Naive thymus-derived CD4-positive, alpha-beta T cell (primary cell): ENCODE data around the gene CLEC12A. TPM values are rescaled to one million over a fixed set of nuclear protein-coding genes. Genes with fewer than 3 reads are reported as not detected.
"Not testable (repeated sequence)": the region's sequence is repeated elsewhere in the genome, so short reads cannot be mapped to it uniquely, and the experiment has no call there.

ENCODE experiments used
- ATAC-seq: fragments of 150-1000 bp; cut with Tn5 transposase; 2 replicates; pipeline ENCODE4 v1.10.0; 2021; ENCODE audit warnings: mild to moderate bottlenecking, moderate library complexity
- CTCF ChIA-PET: fragments of 350-600 bp; sonication (Branson Sonifier 250); formaldehyde crosslinking; loops from one replicate; lab custom pipeline; 2021; ENCODE audit warnings: antibody characterized with exemption; lab: Charles Lee
- POLR2A ChIA-PET: fragments of 350-600 bp; sonication (Branson Sonifier 250); formaldehyde crosslinking; loops from one replicate; lab custom pipeline; 2021; ENCODE audit warnings: antibody characterized with exemption, inconsistent platforms; lab: Charles Lee
- DNase-seq, 9 donors: peaks; one replicate each; pipeline versions ENCODE4 v3.0.0 to v3.0.0-alpha.2; 2020 to 2022; ENCODE audit warnings: mixed read lengths in 1 of 9
- H3K27ac ChIP-seq: one replicate; pipeline ENCODE4 v1.7.0; 2013; ENCODE audit warnings: mild to moderate bottlenecking, low read depth, low read length, moderate library complexity
- H3K27me3 ChIP-seq, 2 donors: one replicate each; pipeline ENCODE4 v1.7.0; 2013; ENCODE audit warnings: low read length in 2 of 2, mild to moderate bottlenecking in 2 of 2, moderate library complexity in 2 of 2; ENCODE audit not compliant: control insufficient read depth in 2 of 2, insufficient read depth in 2 of 2
- H3K36me3 ChIP-seq, 3 experiments: 1 replicate in 2 of 3; 2 replicates in 1 of 3; pipeline ENCODE4 v1.7.0; 2013; ENCODE audit warnings: low read length in 3 of 3, mild to moderate bottlenecking in 3 of 3, moderate library complexity in 1 of 3; ENCODE audit not compliant: insufficient read depth in 3 of 3, control insufficient read depth in 2 of 3
- H3K4me1 ChIP-seq, 2 donors: one replicate each; pipeline ENCODE4 v1.7.0; 2013; ENCODE audit warnings: low read length in 2 of 2, mild to moderate bottlenecking in 2 of 2, moderate library complexity in 1 of 2; ENCODE audit not compliant: control insufficient read depth in 2 of 2, insufficient read depth in 2 of 2
- H3K4me3 ChIP-seq: 2 replicates; pipeline ENCODE4 v1.7.0; 2013; ENCODE audit warnings: mild to moderate bottlenecking, low read length
- H3K9me3 ChIP-seq, 3 experiments: 1 replicate in 2 of 3; 2 replicates in 1 of 3; pipeline ENCODE4 v1.7.0; 2013; ENCODE audit warnings: low read length in 3 of 3; ENCODE audit not compliant: control insufficient read depth in 2 of 3
- H3K27ac Mint-ChIP-seq, 9 donors: one replicate each; pipeline ENCODE4 v1.8.0; 2020 to 2022; ENCODE audit warnings: mixed read lengths in 9 of 9, mild to moderate bottlenecking in 8 of 9, moderate library complexity in 5 of 9, inconsistent platforms in 2 of 9
- H3K27me3 Mint-ChIP-seq, 5 donors: one replicate each; pipeline ENCODE4 v1.8.0; 2021 to 2022; ENCODE audit warnings: mixed read lengths in 5 of 5, mild to moderate bottlenecking in 1 of 5
- H3K36me3 Mint-ChIP-seq, 5 donors: one replicate each; pipeline ENCODE4 v1.8.0; 2020 to 2022; ENCODE audit warnings: mixed read lengths in 5 of 5, mild to moderate bottlenecking in 3 of 5, inconsistent platforms in 1 of 5
- H3K4me1 Mint-ChIP-seq, 7 donors: one replicate each; pipeline ENCODE4 v1.8.0; 2020 to 2022; ENCODE audit warnings: mixed read lengths in 7 of 7, mild to moderate bottlenecking in 3 of 7, inconsistent platforms in 1 of 7
- H3K4me3 Mint-ChIP-seq, 10 donors: one replicate each; pipeline ENCODE4 v1.8.0; 2020 to 2022; ENCODE audit warnings: mild to moderate bottlenecking in 10 of 10, mixed read lengths in 10 of 10, moderate library complexity in 6 of 10, inconsistent platforms in 2 of 10
- H3K9me3 Mint-ChIP-seq, 11 donors: one replicate each; pipeline ENCODE4 v1.8.0; 2020 to 2022; ENCODE audit warnings: mixed read lengths in 11 of 11, mild to moderate bottlenecking in 4 of 11, inconsistent platforms in 1 of 11, moderate library complexity in 1 of 11
- intact Hi-C, 2 donors: fragments of 100-400 bp; cut with micrococcal nuclease; formaldehyde crosslinking; loops; one replicate each; pipeline ENCODE4 v1.15.1; 2023
- polyA plus RNA-seq, 2 donors: library from polyadenylated mRNA; unstranded; fragments of 300-500 nt; fragmentation: Illumina TruSeq; gene quantifications; one replicate each; pipeline ENCODE4 v1.2.3, GENCODE V29; 2021
- total RNA-seq, 6 experiments: library from RNA in 5 of 6; stranded (reverse) in 5 of 6; gene quantifications; 1 replicate in 5 of 6; 2 replicates in 1 of 6; pipeline ENCODE4 v1.2.3 and lab custom pipeline; 2021 to 2026

Gene CLEC12A
- total and polyA plus RNA-seq, 7 experiments from 2014 or later = 0.31 to 47.8 (median 3.7) TPM; not detected in 3

DNA sequence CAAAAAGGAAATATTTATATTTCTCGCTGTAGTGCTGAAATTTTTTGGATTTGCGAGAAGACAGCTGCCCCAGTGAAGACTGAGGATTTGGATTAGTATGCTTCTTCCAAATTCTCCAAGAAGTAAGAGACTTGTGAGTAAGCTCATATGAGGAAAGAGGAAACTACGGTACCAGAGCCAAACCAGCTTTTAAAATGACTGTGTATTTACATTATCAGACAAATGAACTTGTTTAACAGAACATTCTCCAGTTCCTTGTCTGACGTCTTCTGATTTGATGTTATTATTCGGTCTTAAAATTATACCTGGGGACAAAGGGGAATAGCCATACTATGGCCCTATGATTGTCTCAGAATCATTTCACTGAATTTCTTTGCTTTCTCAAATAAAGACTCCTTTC lies 47.2 kb downstream of the CLEC12A start:
- POLR2A ChIA-PET = no interaction called here

DNA sequence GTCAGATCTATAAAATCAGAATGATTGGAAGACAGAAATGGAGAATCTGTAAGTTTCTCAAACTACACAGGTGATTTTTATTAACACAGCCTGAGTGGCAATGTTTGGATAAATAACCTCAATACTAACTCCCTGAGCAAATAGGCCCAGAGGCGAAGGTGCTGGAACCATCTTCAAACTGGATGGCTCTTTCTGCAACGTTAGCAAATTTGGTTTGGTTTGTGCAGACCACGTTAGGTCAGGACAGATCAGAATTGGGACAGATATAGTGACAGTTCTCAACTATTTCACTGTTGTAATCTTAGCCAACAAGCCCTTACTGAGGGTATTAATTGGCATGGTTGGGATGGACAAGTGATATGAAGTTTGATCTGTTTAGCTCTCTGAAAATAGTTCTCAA lies 50.1 kb downstream of the CLEC12A start:
- Histone ChIP-seq H3K27ac (no peak overlapping the region), H3K27me3 (no peaks in the 10 kb centered on the region), H3K9me3 (no peaks in the 10 kb centered on the region), H3K36me3 (no peaks in the 10 kb centered on the region), H3K4me3 (no peak overlapping the region), H3K4me1 (no peaks in the 10 kb centered on the region)
- Mint-ChIP-seq H3K36me3 (no peaks in the 10 kb centered on the region), H3K27me3 (peaks cover 0 to 16% (median 0%) of the 10 kb centered on the region in 5 donors), H3K27ac (no peak overlapping the region), H3K4me3 (no peak overlapping the region), H3K4me1 (no peaks in the 10 kb centered on the region), H3K9me3 (no peaks in the 10 kb centered on the region)
- CTCF ChIA-PET = no interaction called here
- ATAC-seq (no peak), DNase-seq (no peak)
- POLR2A ChIA-PET = interaction anchor here (0.7 kb wide), 1 partner anchor 37 kb away, joined by 3 read pairs; no protein-coding TSS in a partner anchor
- intact Hi-C loops = no loop called here

More for the DNA sequence above, 47.2 kb downstream of the CLEC12A start:
- no peaks in the 10 kb centered on the region for H3K27me3 ChIP-seq
- H3K9me3 Mint-ChIP-seq = no peaks in the 10 kb centered on the region
- H3K27me3 Mint-ChIP-seq = peaks cover 0 to 31% (median 8%) of the 10 kb centered on the region in 5 donors
- CTCF ChIA-PET = no interaction called here
- H3K36me3 ChIP-seq = no peaks in the 10 kb centered on the region
- ATAC-seq = no peak
- H3K36me3 Mint-ChIP-seq = no peaks in the 10 kb centered on the region
- no peaks in the 10 kb centered on the region for H3K4me1 ChIP-seq
- no peak overlapping the region for H3K4me3 Mint-ChIP-seq
- H3K4me3 ChIP-seq = no peak overlapping the region
- no peaks in the 10 kb centered on the region for H3K4me1 Mint-ChIP-seq
- no peak overlapping the region for H3K27ac ChIP-seq
- intact Hi-C loops = no loop called here
- no peak overlapping the region for H3K27ac Mint-ChIP-seq
- H3K9me3 ChIP-seq = no peaks in the 10 kb centered on the region
- DNase-seq = no peak

DNA sequence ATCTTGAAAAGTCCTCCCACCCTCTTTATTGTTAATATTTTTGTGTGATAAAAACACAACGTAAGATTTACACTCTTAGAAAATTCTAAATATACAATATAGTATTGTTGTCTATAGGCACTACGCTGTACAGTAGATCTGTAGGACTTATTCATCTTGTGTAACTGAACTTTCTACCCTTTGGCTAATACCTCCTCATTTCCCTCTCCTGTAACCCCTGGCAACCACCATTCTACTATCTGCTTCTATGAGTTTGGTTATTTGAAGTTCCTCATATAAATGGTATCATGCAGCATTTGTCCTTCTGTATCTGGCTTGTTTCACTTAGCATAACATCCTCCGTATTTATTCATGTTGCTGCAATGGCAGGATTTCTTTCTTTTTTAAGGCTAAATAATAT lies 54.0 kb downstream of the CLEC12A start:
- no peaks in the 10 kb centered on the region for H3K4me1 Mint-ChIP-seq
- Histone ChIP-seq H3K4me3 (no peak overlapping the region), H3K27me3 (no peaks in the 10 kb centered on the region), H3K27ac (no peak overlapping the region), H3K9me3 (no peaks in the 10 kb centered on the region), H3K4me1 (no peaks in the 10 kb centered on the region), H3K36me3 (no peaks in the 10 kb centered on the region)
- ATAC-seq = no peak
- no peak overlapping the region for H3K27ac Mint-ChIP-seq
- no peak overlapping the region for H3K4me3 Mint-ChIP-seq
- DNase-seq = no peak
- peaks cover 0 to 21% (median 5%) of the 10 kb centered on the region in 5 donors for H3K27me3 Mint-ChIP-seq
- H3K9me3 Mint-ChIP-seq = no peaks in the 10 kb centered on the region
- intact Hi-C loops = no loop called here
- CTCF ChIA-PET = no interaction called here
- no peaks in the 10 kb centered on the region for H3K36me3 Mint-ChIP-seq
- POLR2A ChIA-PET = no interaction called here

DNA sequence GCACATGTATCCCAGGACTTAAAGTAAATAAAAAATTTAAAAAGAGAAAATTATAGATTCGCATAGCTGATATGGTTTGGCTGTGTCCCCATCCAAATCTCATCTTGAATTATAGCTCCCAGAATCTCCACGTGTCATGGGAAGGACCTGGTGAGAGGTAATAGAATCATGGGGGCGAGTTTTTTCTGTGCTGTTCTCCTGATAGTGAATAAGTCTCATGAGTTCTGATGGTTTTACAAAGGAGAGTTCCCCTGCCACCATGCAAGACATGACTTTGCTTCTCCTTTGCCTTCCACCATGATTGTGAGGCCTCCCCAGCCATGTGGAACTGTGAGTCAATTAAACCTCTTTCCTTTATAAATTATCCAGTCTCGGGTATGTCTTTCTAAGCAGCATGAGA lies 55.5 kb downstream of the CLEC12A start:
- CTCF ChIA-PET, H3K4me1 Mint-ChIP-seq, ATAC-seq, H3K9me3 ChIP-seq, POLR2A ChIA-PET, H3K27ac Mint-ChIP-seq, H3K4me3 Mint-ChIP-seq, H3K4me3 ChIP-seq, intact Hi-C loops, H3K27me3 ChIP-seq, H3K4me1 ChIP-seq, H3K36me3 Mint-ChIP-seq, H3K9me3 Mint-ChIP-seq, H3K27ac ChIP-seq, H3K36me3 ChIP-seq, DNase-seq: not testable (repeated sequence)
- peaks cover 0 to 19% (median 5%) of the 10 kb centered on the region in 5 donors for H3K27me3 Mint-ChIP-seq

- intact Hi-C loops = no loop called here
- no peaks in the 10 kb centered on the region for H3K9me3 Mint-ChIP-seq
- ATAC-seq (no peak), DNase-seq (no peak)
- POLR2A ChIA-PET = no interaction called here
- Histone ChIP-seq H3K4me3 (no peak overlapping the region), H3K27ac (no peak overlapping the region), H3K4me1 (no peaks in the 10 kb centered on the region), H3K9me3 (no peaks in the 10 kb centered on the region), H3K36me3 (no peaks in the 10 kb centered on the region), H3K27me3 (no peaks in the 10 kb centered on the region)
- peaks cover 0 to 22% (median 5%) of the 10 kb centered on the region in 5 donors for H3K27me3 Mint-ChIP-seq
- no peak overlapping the region for H3K4me3 Mint-ChIP-seq
- no peak overlapping the region for H3K27ac Mint-ChIP-seq
- CTCF ChIA-PET = interaction anchor here (0.6 kb wide), 1 partner anchor 163 kb away, joined by 3 read pairs; no protein-coding TSS in a partner anchor
- H3K36me3 Mint-ChIP-seq = no peaks in the 10 kb centered on the region
- no peaks in the 10 kb centered on the region for H3K4me1 Mint-ChIP-seq
Observed at GRCh38 chr12:10027311-10027710, 56.1 kb downstream of the CLEC12A start.

GRCh38 chr12:10027721-10028120 lies 56.5 kb downstream of the CLEC12A start:
- H3K4me3 Mint-ChIP-seq = no peak overlapping the region
- no peak overlapping the region for H3K27ac Mint-ChIP-seq
- ChIA-PET CTCF (interaction anchor here (0.6 kb wide), 1 partner anchor 162 kb away, joined by 3 read pairs; no protein-coding TSS in a partner anchor), POLR2A (no interaction called here)
- peaks cover 0 to 20% (median 5%) of the 10 kb centered on the region in 5 donors for H3K27me3 Mint-ChIP-seq
- H3K4me1 Mint-ChIP-seq = no peaks in the 10 kb centered on the region
- H3K27me3 ChIP-seq = no peaks in the 10 kb centered on the region
- H3K9me3 ChIP-seq = no peaks in the 10 kb centered on the region
- DNase-seq = no peak
- no peaks in the 10 kb centered on the region for H3K36me3 ChIP-seq
- intact Hi-C loops = no loop called here
- H3K27ac ChIP-seq = no peak overlapping the region
- H3K4me3 ChIP-seq = no peak overlapping the region
- peak; percentile 87 for ATAC-seq
- no peaks in the 10 kb centered on the region for H3K4me1 ChIP-seq
- no peaks in the 10 kb centered on the region for H3K9me3 Mint-ChIP-seq
- H3K36me3 Mint-ChIP-seq = no peaks in the 10 kb centered on the region

GRCh38 chr12:10030446-10030845 lies 59.2 kb downstream of the CLEC12A start, which contains the start of gene CLEC9A:
TSS of gene CLEC9A (plus strand) at chr12:10030682. CDS start at chr12:10052688, 22,006 bp downstream.
- H3K36me3 ChIP-seq = no peaks in the 10 kb centered on the region
- no peaks in the 10 kb centered on the region for H3K36me3 Mint-ChIP-seq
- ATAC-seq (no peak), DNase-seq (no peak)
- intact Hi-C loops = no loop called here
- H3K4me1 Mint-ChIP-seq = no peaks in the 10 kb centered on the region
- H3K4me1 ChIP-seq = no peaks in the 10 kb centered on the region
- H3K27me3 Mint-ChIP-seq = peaks cover 0 to 19% (median 4%) of the 10 kb centered on the region in 5 donors
- CTCF ChIA-PET = no interaction called here
- H3K9me3 ChIP-seq = no peaks in the 10 kb centered on the region
- POLR2A ChIA-PET = no interaction called here
- no peak within 1 kb of the TSS for H3K4me3 Mint-ChIP-seq
- H3K27ac Mint-ChIP-seq = no peak within 1 kb of the TSS
- no peak within 1 kb of the TSS for H3K27ac ChIP-seq
- H3K4me3 ChIP-seq = no peak within 1 kb of the TSS
- no peaks in the 10 kb centered on the region for H3K9me3 Mint-ChIP-seq
- no peaks in the 10 kb centered on the region for H3K27me3 ChIP-seq
